HG03457 (cell line): Measurements from ENCODE around the gene SDR42E1.

Experiments used
- ATAC-seq: cut with Tn5 transposase; IDR thresholded peaks from one replicate; pipeline ENCODE4 v1.9.1; 2021; ENCODE audit warnings: moderate number of reproducible peaks; ENCODE audit not compliant: unreplicated experiment

SDR42E1 gene

GRCh38 chr16:81940781-81941560 is 70.3 kb downstream of the SDR42E1 start:
- ATAC-seq, result no peak

- ATAC-seq, result no peak
These were observed 71.9 kb downstream of the SDR42E1 start for GRCh38 chr16:81939164-81940056.
